Measurements from ENCODE around the gene DAPK2. TPM values are rescaled to one million over a fixed set of nuclear protein-coding genes. Genes with fewer than 3 reads are reported as not detected.

DAPK2 gene
- polyA plus RNA-seq, 1 of the 3 experiments (the other 2 are of a cell fraction) = 1.4 TPM

GRCh38 chr15:63970621-63971426 lies 75.5 kb downstream of the DAPK2 start:
- no peak overlapping the region for H3K4me2 ChIP-seq
- H4K20me1 ChIP-seq (ENCODE audit: insufficient read depth) = no peaks in the 10 kb centered on the region
- no peak overlapping the region for H2AFZ ChIP-seq (ENCODE audit: low read depth)
- H3K9me3 ChIP-seq = no peaks in the 10 kb centered on the region
- CTCF ChIA-PET = interaction anchor here (0.8 to 4.5 kb wide), 4 partner anchors 9 to 465 kb away, joined by 3 to 25 read pairs (median 3); no protein-coding TSS in a partner anchor
- no peaks in the 10 kb centered on the region for H3K79me2 ChIP-seq (ENCODE audit: insufficient read depth)
- H3K4me1 ChIP-seq (ENCODE audit: control insufficient read depth in 1 of 2, insufficient read depth in 2 of 2, low read depth in 1 of 2, low read length in 1 of 2) = peaks cover 2 to 5% of the 10 kb centered on the region in 2 experiments; a peak in 2 of 4 replicates
- H3K36me3 ChIP-seq (replicated peaks in 1 of 2; ENCODE audit: control insufficient read depth in 1 of 2, insufficient read depth in 2 of 2, low read length in 1 of 2) = no peaks in the 10 kb centered on the region
- H3K27ac ChIP-seq (ENCODE audit: low read depth in 2 of 2, low read length in 1 of 2) = no peak overlapping the region
- POLR2A ChIA-PET = no interaction called here
- no peak overlapping the region for H3K4me3 ChIP-seq (ENCODE audit: low read depth in 2 of 2, low read length in 1 of 2)
- DNase-seq = no peak
- no peaks in the 10 kb centered on the region for H3F3A ChIP-seq (replicated peaks; ENCODE audit: insufficient read depth)
- no peak overlapping the region for H3K9ac ChIP-seq
- WGBS (ENCODE audit: low lambda C conversion rate) = 78% methylated on average over 3 of the region's 3 CpGs
- H3K9me2 ChIP-seq = no peaks in the 10 kb centered on the region
- H3K27me3 ChIP-seq (ENCODE audit: insufficient read depth) = no peaks in the 10 kb centered on the region
- TF ChIP-seq JUND (IDR thresholded peaks at IDR 0.05) = no peak
- TF ChIP-seq RCOR1 (IDR thresholded peaks at IDR 0.05; ENCODE audit: low read length) = no peak
- TF ChIP-seq FOSL2 (IDR thresholded peaks at IDR 0.05; ENCODE audit: borderline replicate concordance, low read depth) = no peak
- no peak for TF ChIP-seq POLR2AphosphoS5 (IDR thresholded peaks at IDR 0.05; ENCODE audit: low read depth, low read length)
- no peak for TF ChIP-seq SMC3 (IDR thresholded peaks at IDR 0.05; ENCODE audit: low read depth, low read length)
- no peak for TF ChIP-seq EZH2phosphoT487 (IDR thresholded peaks at IDR 0.05; ENCODE audit: borderline replicate concordance, low read depth)
- no peak for TF ChIP-seq MEF2A (IDR thresholded peaks at IDR 0.05; ENCODE audit: borderline replicate concordance, low read depth)
- TF ChIP-seq RXRA (IDR thresholded peaks at IDR 0.05; ENCODE audit: borderline replicate concordance, low read depth) = no peak
- no peak for TF ChIP-seq TCF12 (IDR thresholded peaks at IDR 0.05)
- TF ChIP-seq TEAD4 (IDR thresholded peaks at IDR 0.05; ENCODE audit: borderline replicate concordance, insufficient read depth) = no peak
- no peak for TF ChIP-seq TAF1 (IDR thresholded peaks at IDR 0.05; ENCODE audit: borderline replicate concordance, low read depth, low read length)
- TF ChIP-seq FOXJ3 (CRISPR knock-in tag; IDR thresholded peaks at IDR 0.05) = no peak
- no peak for TF ChIP-seq MXI1 (IDR thresholded peaks at IDR 0.05; ENCODE audit: low read depth, low read length)
- TF ChIP-seq GABPA (IDR thresholded peaks at IDR 0.05; ENCODE audit: low read depth) = no peak
- TF ChIP-seq RAD21 (IDR thresholded peaks at IDR 0.05; ENCODE audit: low read length) = no peak
- TF ChIP-seq, protein P1, sequence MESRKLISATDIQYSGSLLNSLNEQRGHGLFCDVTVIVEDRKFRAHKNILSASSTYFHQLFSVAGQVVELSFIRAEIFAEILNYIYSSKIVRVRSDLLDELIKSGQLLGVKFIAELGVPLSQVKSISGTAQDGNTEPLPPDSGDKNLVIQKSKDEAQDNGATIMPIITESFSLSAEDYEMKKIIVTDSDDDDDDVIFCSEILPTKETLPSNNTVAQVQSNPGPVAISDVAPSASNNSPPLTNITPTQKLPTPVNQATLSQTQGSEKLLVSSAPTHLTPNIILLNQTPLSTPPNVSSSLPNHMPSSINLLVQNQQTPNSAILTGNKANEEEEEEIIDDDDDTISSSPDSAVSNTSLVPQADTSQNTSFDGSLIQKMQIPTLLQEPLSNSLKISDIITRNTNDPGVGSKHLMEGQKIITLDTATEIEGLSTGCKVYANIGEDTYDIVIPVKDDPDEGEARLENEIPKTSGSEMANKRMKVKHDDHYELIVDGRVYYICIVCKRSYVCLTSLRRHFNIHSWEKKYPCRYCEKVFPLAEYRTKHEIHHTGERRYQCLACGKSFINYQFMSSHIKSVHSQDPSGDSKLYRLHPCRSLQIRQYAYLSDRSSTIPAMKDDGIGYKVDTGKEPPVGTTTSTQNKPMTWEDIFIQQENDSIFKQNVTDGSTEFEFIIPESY (IDR thresholded peaks at IDR 0.05; ENCODE audit: borderline replicate concordance, low read depth) = no peak
- TF ChIP-seq, protein P2, sequence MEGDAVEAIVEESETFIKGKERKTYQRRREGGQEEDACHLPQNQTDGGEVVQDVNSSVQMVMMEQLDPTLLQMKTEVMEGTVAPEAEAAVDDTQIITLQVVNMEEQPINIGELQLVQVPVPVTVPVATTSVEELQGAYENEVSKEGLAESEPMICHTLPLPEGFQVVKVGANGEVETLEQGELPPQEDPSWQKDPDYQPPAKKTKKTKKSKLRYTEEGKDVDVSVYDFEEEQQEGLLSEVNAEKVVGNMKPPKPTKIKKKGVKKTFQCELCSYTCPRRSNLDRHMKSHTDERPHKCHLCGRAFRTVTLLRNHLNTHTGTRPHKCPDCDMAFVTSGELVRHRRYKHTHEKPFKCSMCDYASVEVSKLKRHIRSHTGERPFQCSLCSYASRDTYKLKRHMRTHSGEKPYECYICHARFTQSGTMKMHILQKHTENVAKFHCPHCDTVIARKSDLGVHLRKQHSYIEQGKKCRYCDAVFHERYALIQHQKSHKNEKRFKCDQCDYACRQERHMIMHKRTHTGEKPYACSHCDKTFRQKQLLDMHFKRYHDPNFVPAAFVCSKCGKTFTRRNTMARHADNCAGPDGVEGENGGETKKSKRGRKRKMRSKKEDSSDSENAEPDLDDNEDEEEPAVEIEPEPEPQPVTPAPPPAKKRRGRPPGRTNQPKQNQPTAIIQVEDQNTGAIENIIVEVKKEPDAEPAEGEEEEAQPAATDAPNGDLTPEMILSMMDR (IDR thresholded peaks at IDR 0.05) = no peak
- TF ChIP-seq, protein P3, sequence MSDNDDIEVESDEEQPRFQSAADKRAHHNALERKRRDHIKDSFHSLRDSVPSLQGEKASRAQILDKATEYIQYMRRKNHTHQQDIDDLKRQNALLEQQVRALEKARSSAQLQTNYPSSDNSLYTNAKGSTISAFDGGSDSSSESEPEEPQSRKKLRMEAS (IDR thresholded peaks at IDR 0.05; ENCODE audit: low read depth) = no peak

All from SK-N-SH (cell line).